RWPE1 (cell line): ENCODE results near the gene ZNF367.

ENCODE experiments used
- CTCF ChIA-PET: fragments of 350-600 bp; sonication (Branson Sonifier 250); formaldehyde crosslinking; extraction: SDS; loops from one replicate; lab custom pipeline; 2021; lab: Yijun Ruan, JAX
- POLR2A ChIA-PET: fragments of 400-600 bp; formaldehyde crosslinking; extraction: SDS; loops from one replicate; lab custom pipeline; 2020; ENCODE audit warnings: antibody characterized with exemption; ENCODE audit not compliant: low non-redundant PET; lab: Yijun Ruan, JAX
- DNase-seq: peaks from one replicate; pipeline ENCODE4 v3.0.0; 2012; ENCODE audit warnings: low spot score
- H3K27ac ChIP-seq: fragments of 450-650 bp; 2 replicates; pipeline ENCODE4 v1.5.1; 2017
- TF ChIP-seq, protein P1 (sequence below): fragments of 450-650 bp; conservative IDR thresholded peaks from 2 replicates; pipeline ENCODE4 v1.5.1; 2017; ENCODE audit warnings: low read depth, mild to moderate bottlenecking

ZNF367 gene

GRCh38 chr9:96411129-96411838 lies 6.9 kb downstream of the ZNF367 start:
- no peak overlapping the region for H3K27ac ChIP-seq
- DNase-seq: no peak
- ChIA-PET POLR2A (no interaction called here), CTCF (interaction anchor here (0.6 kb wide), 1 partner anchor 970 kb away, joined by 6 read pairs; no protein-coding TSS in a partner anchor)
- TF ChIP-seq, protein P1, sequence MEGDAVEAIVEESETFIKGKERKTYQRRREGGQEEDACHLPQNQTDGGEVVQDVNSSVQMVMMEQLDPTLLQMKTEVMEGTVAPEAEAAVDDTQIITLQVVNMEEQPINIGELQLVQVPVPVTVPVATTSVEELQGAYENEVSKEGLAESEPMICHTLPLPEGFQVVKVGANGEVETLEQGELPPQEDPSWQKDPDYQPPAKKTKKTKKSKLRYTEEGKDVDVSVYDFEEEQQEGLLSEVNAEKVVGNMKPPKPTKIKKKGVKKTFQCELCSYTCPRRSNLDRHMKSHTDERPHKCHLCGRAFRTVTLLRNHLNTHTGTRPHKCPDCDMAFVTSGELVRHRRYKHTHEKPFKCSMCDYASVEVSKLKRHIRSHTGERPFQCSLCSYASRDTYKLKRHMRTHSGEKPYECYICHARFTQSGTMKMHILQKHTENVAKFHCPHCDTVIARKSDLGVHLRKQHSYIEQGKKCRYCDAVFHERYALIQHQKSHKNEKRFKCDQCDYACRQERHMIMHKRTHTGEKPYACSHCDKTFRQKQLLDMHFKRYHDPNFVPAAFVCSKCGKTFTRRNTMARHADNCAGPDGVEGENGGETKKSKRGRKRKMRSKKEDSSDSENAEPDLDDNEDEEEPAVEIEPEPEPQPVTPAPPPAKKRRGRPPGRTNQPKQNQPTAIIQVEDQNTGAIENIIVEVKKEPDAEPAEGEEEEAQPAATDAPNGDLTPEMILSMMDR: no peak

- CTCF ChIA-PET: no interaction called here
- POLR2A ChIA-PET: no interaction called here
- TF ChIP-seq, protein P1: no peak
Observed at GRCh38 chr9:96408409-96409280, 9.5 kb downstream of the ZNF367 start.

GRCh38 chr9:96400132-96400910 lies 17.8 kb downstream of the ZNF367 start:
- no peak for DNase-seq
- POLR2A ChIA-PET: no interaction called here
- TF ChIP-seq, protein P1: no peak
- CTCF ChIA-PET: interaction anchor here (0.6 to 0.7 kb wide), 4 partner anchors 17 to 1162 kb away, joined by 3 to 4 read pairs (median 4); partner anchors contain the start of gene SLC35D2
- no peak overlapping the region for H3K27ac ChIP-seq

More at GRCh38 chr9:96408409-96409280, 9.5 kb downstream of the ZNF367 start:
- no peak for DNase-seq
- H3K27ac ChIP-seq: no peak overlapping the region

DNA sequence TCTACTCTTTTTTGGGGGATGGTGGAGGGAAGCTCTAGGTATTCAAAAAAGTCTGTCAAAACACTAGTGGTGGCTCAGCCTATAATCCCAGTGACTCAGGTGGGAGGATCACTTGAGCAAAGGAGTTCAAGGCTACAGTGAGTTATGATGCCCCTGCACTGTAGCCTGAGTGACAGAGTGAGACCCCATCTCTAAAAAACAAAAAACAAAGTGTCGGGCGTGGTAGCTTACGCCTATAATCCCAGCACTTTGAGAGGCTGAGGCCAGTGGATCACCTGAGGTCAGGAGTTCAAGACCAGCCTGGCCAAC lies 18.9 kb downstream of the ZNF367 start:
- no peak overlapping the region for H3K27ac ChIP-seq
- ChIA-PET CTCF (interaction anchor here (0.6 to 0.7 kb wide), 2 partner anchors 71 to 1161 kb away, joined by 3 read pairs; no protein-coding TSS in a partner anchor), POLR2A (interaction anchor here (1.0 kb wide), 1 partner anchor 17 kb away, joined by 4 read pairs; no protein-coding TSS in a partner anchor)
- TF ChIP-seq, protein P1: no peak
- no peak for DNase-seq

DNA sequence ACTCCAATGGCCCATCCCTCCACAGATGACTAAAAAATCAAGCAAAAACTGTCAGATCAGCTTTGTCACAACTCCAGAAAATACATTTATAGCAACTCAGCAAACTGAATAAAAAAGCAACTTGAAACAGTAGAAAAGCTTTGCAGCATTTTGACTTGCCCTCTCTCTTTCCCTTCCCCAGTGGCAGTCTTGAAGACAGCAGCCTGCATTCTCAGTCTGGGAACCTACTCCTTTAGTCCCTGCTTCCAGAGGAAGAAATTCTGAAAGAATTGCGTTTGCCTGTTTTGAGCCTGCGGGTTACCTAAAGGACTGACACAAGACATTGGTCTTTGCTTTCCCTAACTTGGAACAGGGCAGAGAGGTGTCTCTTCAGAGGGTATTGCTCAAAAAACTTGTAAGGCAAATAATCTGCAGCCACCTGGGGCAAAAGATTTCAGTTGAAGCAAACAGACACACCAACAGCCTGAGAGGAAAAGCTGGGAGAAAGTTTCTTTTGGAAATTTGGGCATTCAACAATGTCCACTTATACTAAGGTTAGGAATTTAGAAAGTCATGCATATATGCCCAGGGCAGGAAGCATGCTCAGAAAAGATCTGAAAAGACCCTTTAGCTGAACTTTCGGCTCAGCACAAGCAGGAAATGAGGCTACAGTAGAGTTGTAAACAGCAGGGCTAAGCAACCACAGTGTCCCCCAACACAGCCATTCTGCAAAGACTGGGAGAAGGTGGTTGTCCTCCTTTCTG lies 19.4 kb downstream of the ZNF367 start:
- DNase-seq: no peak
- CTCF ChIA-PET: no interaction called here
- H3K27ac ChIP-seq: no peak overlapping the region
- POLR2A ChIA-PET: interaction anchor here (1.0 kb wide), 1 partner anchor 16 kb away, joined by 4 read pairs; no protein-coding TSS in a partner anchor
- TF ChIP-seq, protein P1: no peak
